HCT116 (cell line): ENCODE data around the gene TGM2.

Experiments
- CEBPB ChIP-seq: IDR thresholded peaks from 2 replicates; pipeline ENCODE4 v1.6.1; 2012; ENCODE audit warnings: low read depth
- CTCF ChIP-seq, 3 experiments: fragments of 200-600 bp in 1 of 3; sonication (generic) in 1 of 3; IDR thresholded peaks in 2 of 3; conservative IDR thresholded peaks in 1 of 3; 2 replicates each; pipeline ENCODE4 v1.5.1; 2012 to 2017; ENCODE audit warnings: low read depth in 2 of 3, low read length in 2 of 3, antibody characterized with exemption in 1 of 3, borderline replicate concordance in 1 of 3, control low read depth in 1 of 3, mild to moderate bottlenecking in 1 of 3, mixed read lengths in 1 of 3, mixed run types in 1 of 3, moderate library complexity in 1 of 3; ENCODE audit not compliant: insufficient read depth in 1 of 3
- EGR1 ChIP-seq: IDR thresholded peaks from 2 replicates; pipeline ENCODE4 v1.6.1; 2012; ENCODE audit warnings: low read depth
- EZH2 ChIP-seq: fragments of 200-600 bp; sonication (generic); IDR thresholded peaks from 2 replicates; pipeline ENCODE4 v1.6.1; 2017; ENCODE audit warnings: antibody characterized with exemption, mixed run types
- EZH2phosphoT487 ChIP-seq: fragments of 200-600 bp; IDR thresholded peaks from 2 replicates; pipeline ENCODE4 v1.6.1; 2018; ENCODE audit warnings: antibody characterized with exemption, borderline replicate concordance
- JUND ChIP-seq: IDR thresholded peaks from 2 replicates; pipeline ENCODE4 v1.6.1; 2012
- POLR2A ChIP-seq: IDR thresholded peaks from 2 replicates; pipeline ENCODE4 v1.7.0; 2011; ENCODE audit warnings: borderline replicate concordance; ENCODE audit not compliant: insufficient read depth, insufficient read length; ENCODE audit errors: extremely low read depth
- POLR2AphosphoS5 ChIP-seq: IDR thresholded peaks from 2 replicates; pipeline ENCODE4 v1.6.1; 2011; ENCODE audit warnings: mild to moderate bottlenecking, low read depth, low read length, moderate library complexity
- REST ChIP-seq: IDR thresholded peaks from 2 replicates; pipeline ENCODE4 v1.6.1; 2012; ENCODE audit warnings: low read depth
- SIN3A ChIP-seq: IDR thresholded peaks from 2 replicates; pipeline ENCODE4 v1.6.1; 2012; ENCODE audit warnings: low read depth
- SP1 ChIP-seq: IDR thresholded peaks from 2 replicates; pipeline ENCODE4 v1.6.1; 2012; ENCODE audit warnings: low read depth
- YY1 ChIP-seq: IDR thresholded peaks from 2 replicates; pipeline ENCODE4 v1.6.1; 2011; ENCODE audit warnings: low read length, low read depth, moderate library complexity, mild to moderate bottlenecking; ENCODE audit not compliant: insufficient replicate concordance; ENCODE audit errors: extremely low read depth
- ZBTB33 ChIP-seq: IDR thresholded peaks from 2 replicates; pipeline ENCODE4 v1.6.1; 2011; ENCODE audit warnings: mild to moderate bottlenecking, low read length, moderate library complexity; ENCODE audit not compliant: insufficient replicate concordance; ENCODE audit errors: extremely low read depth
- ZFX ChIP-seq: fragments of 450-650 bp; IDR thresholded peaks from 2 replicates; pipeline ENCODE4 v1.6.1; 2017

- TF ChIP-seq EZH2phosphoT487 (no peak), CTCF (IDR thresholded peaks at IDR 0.05 in 2 of 3, conservative IDR thresholded peaks at IDR 0.05 in 1 of 3; ENCODE audit: borderline replicate concordance in 1 of 3, insufficient read depth in 1 of 3, low read depth in 2 of 3, low read length in 2 of 3) (no peak), POLR2A (no peak), ZFX (no peak), YY1 (no peak), JUND (no peak), EGR1 (no peak), POLR2AphosphoS5 (no peak), SIN3A (no peak), ZBTB33 (no peak), REST (no peak), EZH2 (no peak), CEBPB (no peak), SP1 (no peak)
Measured at GRCh38 chr20:38198238-38198861, 33.3 kb upstream of the TGM2 start.
